Mucosa of gallbladder (tissue), 1 donor: ENCODE data around the gene ADH5. TPM values are rescaled to one million over a fixed set of nuclear protein-coding genes. Genes with fewer than 3 reads are reported as not detected.
A peak's percentile ranks its signal among the peaks of the same experiment; 100 is the strongest.
"Not testable (repeated sequence)": the region's sequence is repeated elsewhere in the genome, so short reads cannot be mapped to it uniquely, and the experiment has no call there.

Source experiments
- DNase-seq: peaks from one replicate; pipeline ENCODE4 v3.0.0-alpha.2; 2020; ENCODE audit warnings: low spot score
- total RNA-seq: library from RNA; stranded (reverse); gene quantifications from one replicate; pipeline ENCODE4 v1.2.1, GENCODE V29; 2021
- donor health status: DM: no; HTN: no; CAD: no.

The ADH5 gene
- total RNA-seq, 1 donor from 2014 or later = 130 TPM

GRCh38 chr4:99029852-99030251 is 58.7 kb downstream of the ADH5 start:
- no peak for DNase-seq

- no peak for DNase-seq
Observed at GRCh38 chr4:99029018-99029735, 59.4 kb downstream of the ADH5 start.

- no peak for DNase-seq
Observed at GRCh38 chr4:99028187-99028586, 60.4 kb downstream of the ADH5 start.

GRCh38 chr4:99027304-99027703 is 61.3 kb downstream of the ADH5 start:
- DNase-seq = no peak

GRCh38 chr4:99025506-99025905 is 63.1 kb downstream of the ADH5 start:
- no peak for DNase-seq

GRCh38 chr4:99024481-99025275 is 63.9 kb downstream of the ADH5 start:
- peak; percentile 29 for DNase-seq

DNA sequence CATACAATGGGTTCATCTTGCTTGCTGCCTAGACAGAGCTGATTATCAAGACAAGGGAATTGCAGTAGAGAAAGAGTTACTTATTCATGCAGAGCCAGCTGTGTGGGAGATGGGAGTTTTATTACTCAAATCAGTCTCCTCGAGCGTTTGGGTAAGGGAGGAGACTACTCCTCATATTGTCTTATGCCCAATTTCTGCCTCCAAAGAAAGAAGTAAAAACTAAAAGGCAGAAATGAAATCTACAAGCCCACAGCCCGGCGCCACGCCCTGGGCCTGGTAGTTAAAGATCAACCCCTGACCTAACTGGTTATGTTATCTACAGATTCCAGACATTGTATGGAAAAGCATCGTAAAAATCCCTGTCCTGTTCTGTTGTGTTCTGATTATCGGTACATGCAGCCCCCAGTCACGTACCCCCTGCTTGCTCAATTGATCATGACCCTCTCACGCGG is 64.8 kb downstream of the ADH5 start:
- not testable (repeated sequence) for DNase-seq

GRCh38 chr4:99022566-99022965 is 66.0 kb downstream of the ADH5 start:
- DNase-seq = no peak

DNA sequence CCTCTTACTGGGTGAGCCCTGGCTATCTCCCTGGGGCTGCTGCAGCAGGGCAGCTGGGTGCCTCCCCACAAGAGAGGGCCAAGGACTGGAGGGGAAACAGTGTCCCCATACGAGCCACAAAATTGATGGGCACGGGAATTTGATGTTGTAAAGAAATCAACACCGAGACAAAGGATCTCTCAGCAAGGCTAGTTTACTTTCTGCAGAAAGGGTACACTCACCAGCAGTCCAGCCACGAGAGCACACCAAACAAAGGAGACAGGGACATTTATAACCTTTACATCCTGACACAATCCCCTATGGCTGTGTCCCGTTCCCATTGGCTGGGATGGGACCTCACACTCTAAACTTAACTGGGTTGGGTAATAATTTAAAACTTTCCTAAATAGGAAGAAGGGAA is 67.2 kb downstream of the ADH5 start:
- DNase-seq = no peak

Other genes with a start within 250 kb of the ADH5 start
- gene EIF4E, start 159.7 kb downstream of the ADH5 start, total RNA-seq = 65.3 TPM
- gene METAP1, start 93.1 kb downstream of the ADH5 start, total RNA-seq = 39.7 TPM
- gene ADH4, start 55.5 kb upstream of the ADH5 start, total RNA-seq = 1.2 TPM
- 36.3 TPM for gene ADH6, start 130.5 kb upstream of the ADH5 start, total RNA-seq
- gene ADH1A, start 202.2 kb upstream of the ADH5 start, total RNA-seq = 5.4 TPM
- gene ADH1B, start 232.6 kb upstream of the ADH5 start, total RNA-seq = 144 TPM